Neural cell (in vitro differentiated cells): ENCODE measurements around the gene UTY. TPM values are rescaled to one million over a fixed set of nuclear protein-coding genes. Genes with fewer than 3 reads are reported as not detected.

ENCODE experiments used
- H2AFZ ChIP-seq: fragments of 200-600, 300-800 bp; sonication (generic), shearing (Covaris generic); 2 replicates; pipeline ENCODE4 v1.6.0; 2014; ENCODE audit warnings: low read depth, mild to moderate bottlenecking, antibody characterized with exemption, low read length, moderate library complexity
- H3F3A ChIP-seq: fragments of 200-600 bp; shearing (Covaris generic); 2 replicates; pipeline ENCODE4 v1.6.1; 2016; ENCODE audit warnings: mild to moderate bottlenecking, moderate library complexity, mixed read lengths, antibody characterized with exemption, low read length; ENCODE audit not compliant: insufficient read depth, poor library complexity, severe bottlenecking
- H3K27ac ChIP-seq: fragments of 200-600, 300-800 bp; sonication (generic), shearing (Covaris generic); 2 replicates; pipeline ENCODE4 v1.5.1; 2014; ENCODE audit warnings: mild to moderate bottlenecking, low read length, moderate library complexity
- H3K27me3 ChIP-seq: fragments of 300-800, 200-600 bp; sonication (generic), shearing (Covaris generic); 2 replicates; pipeline ENCODE4 v1.6.0; 2014; ENCODE audit warnings: mild to moderate bottlenecking, low read depth, low read length, moderate library complexity; ENCODE audit not compliant: insufficient read depth
- H3K36me3 ChIP-seq: fragments of 300-800, 200-600 bp; sonication (generic), shearing (Covaris generic); 2 replicates; pipeline ENCODE4 v1.5.1; 2014; ENCODE audit warnings: mild to moderate bottlenecking, antibody characterized with exemption, low read length, moderate library complexity; ENCODE audit not compliant: insufficient read depth
- H3K4me2 ChIP-seq: fragments of 300-800, 200-600 bp; sonication (generic), shearing (Covaris generic); 2 replicates; pipeline ENCODE4 v1.6.0; 2014; ENCODE audit warnings: mild to moderate bottlenecking, low read length
- H3K4me3 ChIP-seq: fragments of 300-800, 200-600 bp; sonication (generic), shearing (Covaris generic); 2 replicates; pipeline ENCODE4 v1.5.1; 2014; ENCODE audit warnings: mild to moderate bottlenecking, low read length, moderate library complexity
- H3K79me2 ChIP-seq: fragments of 200-600 bp; shearing (Covaris generic); replicated peaks from 2 replicates; pipeline ENCODE4 v1.6.0; 2014; ENCODE audit warnings: mild to moderate bottlenecking, low read length, moderate library complexity; ENCODE audit not compliant: insufficient read depth
- H3K9ac ChIP-seq: fragments of 300-800, 200-600 bp; sonication (generic), shearing (Covaris generic); 2 replicates; pipeline ENCODE4 v1.6.1; 2016; ENCODE audit warnings: mild to moderate bottlenecking, low read length, mixed read lengths
- H3K9me2 ChIP-seq: fragments of 200-600 bp; shearing (Covaris generic); 2 replicates; pipeline ENCODE4 v1.6.1; 2016; ENCODE audit warnings: mild to moderate bottlenecking, low read length, mixed read lengths; ENCODE audit not compliant: insufficient read depth
- H3K9me3 ChIP-seq: fragments of 200-600, 300-800 bp; sonication (generic), shearing (Covaris generic); 2 replicates; pipeline ENCODE4 v1.6.1; 2016; ENCODE audit warnings: mild to moderate bottlenecking, mixed run types, low read length, moderate library complexity, mixed read lengths
- H4K20me1 ChIP-seq: fragments of 200-600 bp; shearing (Covaris generic); 2 replicates; pipeline ENCODE4 v1.6.1; 2016; ENCODE audit warnings: mild to moderate bottlenecking, mixed run types; ENCODE audit not compliant: insufficient read depth
- EP300 ChIP-seq: fragments of 450-650 bp; conservative IDR thresholded peaks from 2 replicates; pipeline ENCODE4 v1.6.1; 2014; ENCODE audit warnings: antibody characterized with exemption, mild to moderate bottlenecking, moderate library complexity; ENCODE audit not compliant: poor library complexity, severe bottlenecking
- EZH2 ChIP-seq: fragments of 200-600, 300-800 bp; shearing (Covaris generic), sonication (generic); IDR thresholded peaks from 2 replicates; pipeline ENCODE4 v1.6.1; 2014; ENCODE audit warnings: antibody characterized with exemption, low read length, borderline replicate concordance, mild to moderate bottlenecking; ENCODE audit not compliant: insufficient read depth, poor library complexity, severe bottlenecking
- MXI1 ChIP-seq: fragments of 450-650 bp; conservative IDR thresholded peaks from 2 replicates; pipeline ENCODE4 v1.6.1; 2014; ENCODE audit warnings: antibody characterized with exemption, mild to moderate bottlenecking; ENCODE audit not compliant: poor library complexity, severe bottlenecking
- POLR2AphosphoS5 ChIP-seq: IDR thresholded peaks from 2 replicates; pipeline ENCODE4 v1.6.1; 2012
- RAD21 ChIP-seq: fragments of 450-650 bp; conservative IDR thresholded peaks from 2 replicates; pipeline ENCODE4 v1.6.1; 2014; ENCODE audit warnings: antibody characterized with exemption, mild to moderate bottlenecking, moderate library complexity
- SMC3 ChIP-seq: fragments of 450-650 bp; conservative IDR thresholded peaks from 2 replicates; pipeline ENCODE4 v1.6.1; 2014; ENCODE audit warnings: antibody characterized with exemption, mild to moderate bottlenecking, moderate library complexity; ENCODE audit not compliant: poor library complexity
- TAF1 ChIP-seq: IDR thresholded peaks from 2 replicates; pipeline ENCODE4 v1.6.1; 2012; ENCODE audit warnings: low read depth
- polyA plus RNA-seq: library from polyadenylated mRNA; depleted of rRNA; stranded (reverse); fragments of >200 nt; gene quantifications from 2 replicates; pipeline ENCODE4 v1.2.3, GENCODE V29; 2014
- TF ChIP-seq, protein P1 (sequence below): fragments of 450-650 bp; IDR thresholded peaks from 2 replicates; pipeline ENCODE4 v1.5.1; 2014; ENCODE audit warnings: antibody characterized with exemption, mild to moderate bottlenecking, moderate library complexity; ENCODE audit not compliant: poor library complexity, severe bottlenecking
- TF ChIP-seq, protein P2 (sequence below): IDR thresholded peaks from 2 replicates; pipeline ENCODE4 v1.6.1; 2012; ENCODE audit warnings: borderline replicate concordance

UTY gene
- polyA plus RNA-seq, 1 donor from 2014 or later = 17.5 TPM

DNA sequence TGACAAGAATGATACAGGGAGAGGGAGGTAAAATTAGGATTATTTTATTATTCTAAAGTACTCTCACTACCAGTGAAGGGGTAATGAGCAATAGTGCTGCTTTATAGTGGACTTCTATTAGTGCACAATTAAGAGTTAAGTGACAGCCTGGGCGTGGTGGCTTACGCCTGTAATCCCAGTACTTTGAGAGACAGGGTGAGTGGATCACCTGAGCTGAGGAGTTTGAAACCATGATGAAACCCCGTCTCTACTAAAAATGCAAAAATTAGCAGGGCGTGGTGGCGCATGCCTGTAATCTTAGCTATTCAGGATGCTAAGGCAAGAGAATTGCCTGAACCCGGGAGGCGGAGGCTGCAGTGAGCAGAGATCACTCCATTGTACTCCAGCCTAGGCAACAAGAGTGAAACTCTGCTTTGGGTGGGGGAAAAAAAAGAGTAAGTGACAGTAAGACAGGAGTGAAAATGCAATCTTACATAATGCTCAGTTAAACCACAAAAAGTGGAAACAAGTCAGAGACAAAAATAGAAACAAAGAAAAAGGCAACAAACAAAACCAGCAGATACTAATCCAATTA lies 98.6 kb downstream of the UTY start:
- Histone ChIP-seq H3K4me2 (no peak overlapping the region), H3K79me2 (no peaks in the 10 kb centered on the region), H3K4me3 (no peak overlapping the region), H3K9me2 (no peaks in the 10 kb centered on the region), H2AFZ (no peak overlapping the region), H4K20me1 (no peaks in the 10 kb centered on the region), H3K9me3 (no peaks in the 10 kb centered on the region), H3K9ac (no peak overlapping the region), H3F3A (no peaks in the 10 kb centered on the region), H3K27me3 (no peaks in the 10 kb centered on the region), H3K36me3 (no peaks in the 10 kb centered on the region), H3K27ac (no peak overlapping the region)
- TF ChIP-seq EP300 (no peak), MXI1 (no peak), SMC3 (no peak)

DNA sequence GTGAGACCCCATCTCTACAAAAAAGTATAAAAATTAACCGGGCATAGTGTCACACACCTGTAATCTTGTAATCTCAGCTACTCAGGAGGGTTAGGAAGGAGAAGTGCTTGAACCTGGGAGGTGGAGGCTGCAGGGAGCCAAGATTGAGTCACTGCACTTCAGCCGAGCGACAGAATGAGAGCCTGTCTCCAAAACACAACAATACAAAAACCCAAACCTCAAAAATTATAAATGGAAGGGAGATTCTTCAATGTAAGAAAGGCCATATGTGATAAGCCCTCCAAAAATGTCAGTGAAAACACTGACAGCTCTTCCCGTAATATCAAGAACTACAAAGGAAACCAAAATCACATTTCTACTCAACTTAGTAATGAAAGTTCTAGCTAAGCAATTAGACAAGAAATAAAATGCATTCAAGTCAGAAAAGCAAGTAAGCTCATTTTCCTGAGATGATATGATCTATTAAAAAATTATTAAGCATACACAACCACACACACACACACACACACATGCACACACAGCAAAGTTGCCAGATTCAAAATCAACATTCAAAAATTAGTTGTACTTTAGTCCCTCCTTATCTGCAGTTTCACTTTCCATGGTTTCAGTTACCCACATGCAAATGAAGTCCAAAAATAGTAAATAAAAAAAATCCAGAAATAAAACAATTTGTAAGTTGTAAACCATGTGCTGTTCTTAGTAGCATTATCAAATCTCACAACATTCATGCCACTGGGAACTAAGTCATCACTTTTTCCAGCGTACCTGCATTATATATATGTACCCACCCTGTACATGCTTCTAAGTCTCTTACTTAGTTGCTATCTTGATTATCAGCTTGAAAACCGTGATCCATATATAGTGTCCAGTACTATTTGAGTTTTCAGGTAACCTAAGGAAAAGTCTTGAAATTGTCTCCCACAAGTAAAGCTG lies 108.7 kb downstream of the UTY start:
- Histone ChIP-seq H3K36me3 (no peaks in the 10 kb centered on the region), H2AFZ (no peak overlapping the region), H4K20me1 (no peaks in the 10 kb centered on the region), H3K27me3 (no peaks in the 10 kb centered on the region), H3K9me3 (no peaks in the 10 kb centered on the region), H3K4me3 (no peak overlapping the region), H3K9me2 (no peaks in the 10 kb centered on the region), H3K27ac (no peak overlapping the region), H3K9ac (no peak overlapping the region), H3K4me2 (no peak overlapping the region), H3F3A (no peaks in the 10 kb centered on the region), H3K79me2 (no peaks in the 10 kb centered on the region)
- no peak for TF ChIP-seq SMC3
- no peak for TF ChIP-seq POLR2AphosphoS5
- TF ChIP-seq, protein P1, sequence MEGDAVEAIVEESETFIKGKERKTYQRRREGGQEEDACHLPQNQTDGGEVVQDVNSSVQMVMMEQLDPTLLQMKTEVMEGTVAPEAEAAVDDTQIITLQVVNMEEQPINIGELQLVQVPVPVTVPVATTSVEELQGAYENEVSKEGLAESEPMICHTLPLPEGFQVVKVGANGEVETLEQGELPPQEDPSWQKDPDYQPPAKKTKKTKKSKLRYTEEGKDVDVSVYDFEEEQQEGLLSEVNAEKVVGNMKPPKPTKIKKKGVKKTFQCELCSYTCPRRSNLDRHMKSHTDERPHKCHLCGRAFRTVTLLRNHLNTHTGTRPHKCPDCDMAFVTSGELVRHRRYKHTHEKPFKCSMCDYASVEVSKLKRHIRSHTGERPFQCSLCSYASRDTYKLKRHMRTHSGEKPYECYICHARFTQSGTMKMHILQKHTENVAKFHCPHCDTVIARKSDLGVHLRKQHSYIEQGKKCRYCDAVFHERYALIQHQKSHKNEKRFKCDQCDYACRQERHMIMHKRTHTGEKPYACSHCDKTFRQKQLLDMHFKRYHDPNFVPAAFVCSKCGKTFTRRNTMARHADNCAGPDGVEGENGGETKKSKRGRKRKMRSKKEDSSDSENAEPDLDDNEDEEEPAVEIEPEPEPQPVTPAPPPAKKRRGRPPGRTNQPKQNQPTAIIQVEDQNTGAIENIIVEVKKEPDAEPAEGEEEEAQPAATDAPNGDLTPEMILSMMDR = no peak
- TF ChIP-seq RAD21 = no peak
- TF ChIP-seq TAF1 = no peak
- TF ChIP-seq, protein P2, sequence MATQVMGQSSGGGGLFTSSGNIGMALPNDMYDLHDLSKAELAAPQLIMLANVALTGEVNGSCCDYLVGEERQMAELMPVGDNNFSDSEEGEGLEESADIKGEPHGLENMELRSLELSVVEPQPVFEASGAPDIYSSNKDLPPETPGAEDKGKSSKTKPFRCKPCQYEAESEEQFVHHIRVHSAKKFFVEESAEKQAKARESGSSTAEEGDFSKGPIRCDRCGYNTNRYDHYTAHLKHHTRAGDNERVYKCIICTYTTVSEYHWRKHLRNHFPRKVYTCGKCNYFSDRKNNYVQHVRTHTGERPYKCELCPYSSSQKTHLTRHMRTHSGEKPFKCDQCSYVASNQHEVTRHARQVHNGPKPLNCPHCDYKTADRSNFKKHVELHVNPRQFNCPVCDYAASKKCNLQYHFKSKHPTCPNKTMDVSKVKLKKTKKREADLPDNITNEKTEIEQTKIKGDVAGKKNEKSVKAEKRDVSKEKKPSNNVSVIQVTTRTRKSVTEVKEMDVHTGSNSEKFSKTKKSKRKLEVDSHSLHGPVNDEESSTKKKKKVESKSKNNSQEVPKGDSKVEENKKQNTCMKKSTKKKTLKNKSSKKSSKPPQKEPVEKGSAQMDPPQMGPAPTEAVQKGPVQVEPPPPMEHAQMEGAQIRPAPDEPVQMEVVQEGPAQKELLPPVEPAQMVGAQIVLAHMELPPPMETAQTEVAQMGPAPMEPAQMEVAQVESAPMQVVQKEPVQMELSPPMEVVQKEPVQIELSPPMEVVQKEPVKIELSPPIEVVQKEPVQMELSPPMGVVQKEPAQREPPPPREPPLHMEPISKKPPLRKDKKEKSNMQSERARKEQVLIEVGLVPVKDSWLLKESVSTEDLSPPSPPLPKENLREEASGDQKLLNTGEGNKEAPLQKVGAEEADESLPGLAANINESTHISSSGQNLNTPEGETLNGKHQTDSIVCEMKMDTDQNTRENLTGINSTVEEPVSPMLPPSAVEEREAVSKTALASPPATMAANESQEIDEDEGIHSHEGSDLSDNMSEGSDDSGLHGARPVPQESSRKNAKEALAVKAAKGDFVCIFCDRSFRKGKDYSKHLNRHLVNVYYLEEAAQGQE = no peak
- no peak for TF ChIP-seq MXI1
- TF ChIP-seq EP300 = no peak
- TF ChIP-seq EZH2 = no peak
